Left lobe of liver (tissue), 2 donors: ENCODE results near the gene CAPN11. TPM values are rescaled to one million over a fixed set of nuclear protein-coding genes. Genes with fewer than 3 reads are reported as not detected.
"Not testable (repeated sequence)": the region's sequence is repeated elsewhere in the genome, so short reads cannot be mapped to it uniquely, and the experiment has no call there.

ENCODE experiments used
- ATAC-seq: fragments of 200-7000 bp; cut with Tn5 transposase; one replicate; pipeline ENCODE4 v1.9.1; 2020; ENCODE audit warnings: mild to moderate bottlenecking, moderate library complexity
- DNase-seq: peaks from one replicate; pipeline ENCODE4 v3.0.0-alpha.2; 2020; ENCODE audit warnings: low spot score
- total RNA-seq: library from RNA; stranded (reverse); gene quantifications from one replicate; pipeline ENCODE4 v1.2.1, GENCODE V29; 2021
- donor health status: DM: no; HTN: no; CAD: no; lungs with moderate emphysema.
- donor health status: DM: no; HTN: yes; CAD: no.

CAPN11 gene
- total RNA-seq, 1 donor from 2014 or later = 0.18 TPM

DNA sequence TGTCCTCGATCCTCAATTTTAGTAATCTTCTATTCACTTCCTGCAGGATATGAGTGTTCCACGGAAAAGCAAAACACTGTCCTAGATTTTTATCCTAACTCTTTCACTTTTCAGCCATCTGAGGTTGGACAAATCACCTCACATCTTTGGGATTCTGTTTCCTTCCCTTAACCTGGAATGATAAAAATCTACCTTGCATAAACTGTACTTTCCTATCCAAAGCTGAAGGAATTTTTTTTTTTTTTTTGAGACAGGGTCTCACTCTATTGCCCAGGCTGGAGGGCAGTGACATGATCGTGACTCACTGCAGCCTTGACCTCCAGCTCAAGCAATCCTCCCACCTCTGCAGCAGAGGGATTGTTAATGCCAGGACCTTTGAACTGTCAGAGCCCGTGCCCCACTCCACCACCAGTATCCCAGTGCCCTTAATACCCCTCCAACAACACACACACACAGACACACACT lies 20.5 kb downstream of the CAPN11 start:
- DNase-seq (no peak), ATAC-seq (no peak)

- ATAC-seq = no peak
Measured at GRCh38 chr6:44179648-44180047, 21.0 kb downstream of the CAPN11 start.

DNA sequence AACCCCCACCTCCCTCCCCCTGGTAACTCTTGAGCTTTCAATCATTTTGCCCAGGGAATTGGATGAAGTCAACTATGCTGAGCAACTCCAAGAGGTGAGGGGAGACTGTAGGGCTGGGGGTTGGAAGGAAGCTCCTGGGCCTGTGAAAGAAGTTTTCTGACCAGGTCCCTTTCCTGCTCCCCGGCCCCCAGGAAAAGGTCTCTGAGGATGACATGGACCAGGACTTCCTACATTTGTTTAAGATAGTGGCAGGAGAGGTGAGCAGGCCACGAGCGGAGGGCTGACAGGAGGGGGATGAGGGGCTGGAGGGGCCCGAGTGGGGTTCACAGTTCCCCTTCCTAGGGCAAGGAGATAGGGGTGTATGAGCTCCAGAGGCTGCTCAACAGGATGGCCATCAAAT lies 21.8 kb downstream of the CAPN11 start:
- DNase-seq = no peak
- no peak for ATAC-seq

More at GRCh38 chr6:44179648-44180047, 21.0 kb downstream of the CAPN11 start:
- no peak for DNase-seq

- DNase-seq (no peak), ATAC-seq (no peak)
Measured at GRCh38 chr6:44180886-44181285, 22.3 kb downstream of the CAPN11 start.

DNA sequence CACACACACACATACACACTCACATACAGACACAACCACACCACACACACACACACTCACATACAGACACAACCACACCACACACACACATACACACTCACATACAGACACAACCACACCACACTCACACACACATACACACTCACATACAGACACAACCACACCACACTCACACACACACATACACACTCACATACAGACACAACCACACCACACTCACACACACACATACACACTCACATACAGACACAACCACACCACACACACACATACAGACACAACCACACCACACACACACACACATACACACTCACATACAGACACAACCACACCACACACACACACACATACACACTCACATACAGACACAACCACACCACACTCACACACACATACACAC lies 23.2 kb downstream of the CAPN11 start:
- DNase-seq, ATAC-seq: not testable (repeated sequence)

DNA sequence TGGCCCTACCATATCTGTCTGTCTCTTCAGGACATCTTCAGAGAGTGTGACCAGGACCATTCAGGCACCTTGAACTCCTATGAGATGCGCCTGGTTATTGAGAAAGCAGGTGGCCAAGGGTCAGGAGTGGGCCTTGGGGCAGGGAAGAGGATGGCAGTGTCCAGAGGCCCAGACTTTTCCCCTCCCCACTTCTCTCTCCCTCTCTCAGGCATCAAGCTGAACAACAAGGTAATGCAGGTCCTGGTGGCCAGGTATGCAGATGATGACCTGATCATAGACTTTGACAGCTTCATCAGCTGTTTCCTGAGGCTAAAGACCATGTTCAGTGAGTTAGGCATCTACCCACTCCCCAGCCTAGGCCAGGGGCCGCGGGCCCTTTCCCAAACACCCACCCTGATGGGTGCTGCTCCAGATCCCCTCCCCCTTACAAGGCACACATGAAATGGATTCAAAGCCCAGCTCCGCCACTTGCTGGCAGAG lies 24.3 kb downstream of the CAPN11 start:
- ATAC-seq (no peak), DNase-seq (no peak)

DNA sequence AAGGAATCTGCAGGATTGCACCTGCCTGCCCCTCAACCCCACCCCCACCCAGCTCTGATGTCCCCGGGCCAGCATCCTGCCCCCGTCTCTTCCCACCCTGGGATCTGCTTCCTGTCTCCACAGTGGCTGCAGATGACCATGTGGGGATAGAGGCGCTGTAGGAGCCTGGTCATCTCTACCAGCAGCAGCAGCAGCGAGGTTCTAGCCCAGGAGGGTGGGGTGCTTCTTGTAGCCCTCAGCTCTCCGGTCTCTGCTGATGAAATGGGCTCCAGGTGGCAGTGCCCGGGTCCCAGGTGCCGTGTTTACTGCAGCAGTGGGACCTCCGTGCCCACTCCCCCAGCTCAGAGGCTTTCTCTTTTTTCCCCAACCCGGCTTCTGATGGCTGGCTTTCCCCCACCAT lies 25.2 kb downstream of the CAPN11 start:
- ATAC-seq = no peak
- no peak for DNase-seq

DNA sequence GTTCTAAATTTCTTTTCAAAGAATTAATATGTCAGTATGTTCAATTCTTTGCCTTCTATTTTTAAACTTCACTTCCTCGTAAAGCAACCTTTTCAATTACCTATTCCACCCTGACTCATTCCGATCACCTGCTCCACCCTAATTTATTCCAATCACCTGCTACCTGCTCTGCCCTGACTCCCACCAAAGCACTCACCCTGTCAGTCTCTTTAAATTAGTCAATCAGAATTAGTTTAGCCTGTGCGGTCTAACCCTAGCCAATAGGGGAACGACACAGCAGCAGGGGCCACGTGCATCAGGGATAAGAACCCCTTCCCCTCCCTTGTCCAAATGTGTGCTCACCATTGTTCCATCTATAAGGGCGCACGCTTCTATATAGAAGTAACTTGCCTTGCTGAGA lies 26.7 kb downstream of the CAPN11 start:
- DNase-seq, ATAC-seq: not testable (repeated sequence)

- ATAC-seq (peak; percentile 16), DNase-seq (no peak)
Measured at GRCh38 chr6:44185953-44186634, 27.5 kb downstream of the CAPN11 start.

- DNase-seq (no peak), ATAC-seq (no peak)
Measured at GRCh38 chr6:44186635-44187025, 28.0 kb downstream of the CAPN11 start.

DNA sequence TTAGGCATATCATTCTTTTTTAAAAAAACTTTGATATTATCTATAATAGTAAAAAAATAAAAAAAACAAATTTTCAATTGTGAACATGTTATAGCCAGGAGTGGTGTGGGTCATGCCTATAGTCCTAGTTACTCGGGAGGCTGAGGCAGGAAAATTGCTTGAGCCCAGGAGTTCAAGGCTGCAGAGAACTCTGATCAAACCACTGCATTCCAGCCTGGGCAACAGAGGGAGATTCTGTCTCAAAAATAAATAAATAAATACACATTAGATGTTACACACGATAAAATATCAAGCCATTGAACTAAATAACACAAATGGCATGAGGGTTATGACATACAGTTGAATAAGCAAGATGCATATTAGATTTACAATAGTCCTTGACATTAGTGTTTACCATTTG lies 30.2 kb downstream of the CAPN11 start:
- no peak for DNase-seq
- ATAC-seq = no peak

DNA sequence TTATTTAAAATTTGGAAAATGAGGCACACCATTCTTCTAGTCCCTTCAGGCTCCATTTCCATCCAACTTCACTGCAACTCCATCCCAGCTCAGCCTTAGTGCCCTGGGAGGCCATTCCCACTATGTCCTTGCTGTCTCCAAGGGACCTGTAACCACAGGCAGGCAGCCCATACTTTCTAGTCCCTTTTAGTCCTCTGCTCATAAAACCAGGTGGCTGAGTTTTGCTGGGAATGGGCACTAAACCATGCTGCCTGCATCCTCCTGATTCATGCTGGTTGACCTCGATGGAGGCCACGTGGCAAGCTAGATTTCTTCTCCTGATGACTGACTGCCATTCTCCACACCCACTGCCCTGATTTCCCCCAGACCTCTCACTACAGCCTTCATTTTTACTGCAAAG lies 30.6 kb downstream of the CAPN11 start:
- ATAC-seq = no peak

DNA sequence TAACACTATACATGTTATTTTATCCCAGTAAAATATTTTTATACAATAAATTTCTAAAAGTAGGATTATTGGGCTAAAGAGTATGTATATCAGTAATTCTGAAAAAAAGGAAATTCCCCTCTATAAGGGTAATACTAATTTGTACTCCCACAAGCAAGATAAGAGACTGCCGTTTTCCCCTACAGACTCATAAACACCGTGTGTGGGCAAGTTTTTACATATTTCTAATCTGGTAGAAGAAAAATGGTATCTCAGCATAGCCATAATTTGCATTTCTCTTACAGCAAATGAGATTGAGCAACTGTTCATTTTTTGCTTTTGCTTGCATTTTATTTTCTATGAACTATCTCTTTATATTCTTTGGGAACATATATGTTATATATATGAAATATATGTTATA lies 32.1 kb downstream of the CAPN11 start:
- DNase-seq (no peak), ATAC-seq (no peak)

More for the DNA sequence above, 30.6 kb downstream of the CAPN11 start:
- DNase-seq = no peak

DNA sequence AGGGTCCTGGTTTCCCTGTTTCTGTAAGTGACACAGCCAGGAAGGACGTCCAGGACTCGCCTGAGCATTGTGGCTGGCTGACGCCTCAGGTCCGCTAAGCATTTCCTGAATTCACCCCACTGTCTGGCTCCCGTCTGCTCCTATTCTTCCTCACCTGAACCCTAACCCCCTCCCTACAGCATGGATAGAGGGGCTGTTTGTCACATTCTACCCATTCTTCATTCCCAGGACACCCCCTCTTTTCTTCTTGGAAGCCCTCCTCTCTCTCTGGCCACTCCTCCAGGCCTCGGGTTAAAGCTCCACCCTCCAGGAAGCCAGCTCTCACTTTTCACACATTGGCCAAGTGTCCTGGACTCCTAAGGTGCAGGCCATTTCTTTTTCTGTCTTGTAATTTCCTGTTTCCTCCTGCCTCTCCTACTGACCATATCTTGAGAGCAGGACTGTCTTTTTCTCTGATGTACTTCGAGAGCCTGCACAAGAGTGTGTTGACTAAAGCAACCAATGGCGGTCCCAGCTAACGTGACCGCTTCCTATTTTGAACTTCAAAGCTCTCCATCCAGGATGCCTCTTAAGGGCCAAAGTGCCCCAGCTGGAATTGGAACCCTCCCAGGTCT lies 33.9 kb downstream of the CAPN11 start:
- no peak for DNase-seq
- peak; percentile 49 for ATAC-seq

DNA sequence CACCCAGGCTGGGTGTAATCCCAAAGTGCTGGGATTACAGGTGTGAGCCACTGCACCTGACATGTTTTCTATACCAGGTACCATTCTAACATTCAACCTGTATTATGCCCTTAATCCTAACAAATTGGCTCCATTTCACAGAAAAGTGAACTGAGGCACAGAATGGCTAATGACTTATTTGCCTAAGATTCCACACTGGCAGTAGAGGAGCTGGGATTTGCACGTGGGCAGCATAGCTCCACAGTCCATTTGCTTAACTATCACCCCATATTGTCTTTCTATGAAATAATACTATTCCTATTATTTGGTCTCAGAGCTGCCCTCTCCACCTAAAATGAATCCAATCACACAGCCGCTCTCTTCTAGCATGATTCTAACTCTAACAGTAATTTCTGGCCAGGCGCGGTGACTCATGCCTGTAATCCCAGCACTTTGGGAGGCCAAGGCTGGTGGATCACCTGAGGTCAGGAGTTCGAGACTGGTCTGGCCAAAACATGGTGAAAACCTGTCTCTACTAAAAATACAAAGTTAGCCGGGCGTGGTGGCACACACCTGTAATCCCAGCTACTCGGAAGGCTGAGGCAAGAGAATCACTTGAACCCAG lies 34.8 kb downstream of the CAPN11 start:
- DNase-seq = no peak
- ATAC-seq = no peak

DNA sequence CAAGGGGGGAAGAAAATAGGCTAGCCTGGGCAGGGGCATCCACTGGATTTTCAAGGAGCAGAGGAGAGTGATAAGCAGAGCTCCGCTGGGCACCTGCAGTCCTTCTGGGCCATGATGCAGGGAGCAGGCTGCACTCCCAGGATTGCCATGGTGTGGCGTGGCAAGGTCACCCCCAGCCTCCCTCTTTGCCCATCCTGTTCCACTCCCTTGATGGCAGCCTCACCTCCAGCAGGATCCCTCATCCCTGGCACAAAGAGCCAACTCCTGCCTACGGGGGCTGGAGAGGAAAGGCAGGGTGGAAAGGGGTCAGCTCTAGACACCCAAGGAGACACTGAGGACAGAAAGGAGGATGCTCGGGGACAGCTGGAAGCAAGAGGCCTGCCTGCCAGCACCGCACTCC lies 35.7 kb downstream of the CAPN11 start:
- DNase-seq (no peak), ATAC-seq (no peak)

DNA sequence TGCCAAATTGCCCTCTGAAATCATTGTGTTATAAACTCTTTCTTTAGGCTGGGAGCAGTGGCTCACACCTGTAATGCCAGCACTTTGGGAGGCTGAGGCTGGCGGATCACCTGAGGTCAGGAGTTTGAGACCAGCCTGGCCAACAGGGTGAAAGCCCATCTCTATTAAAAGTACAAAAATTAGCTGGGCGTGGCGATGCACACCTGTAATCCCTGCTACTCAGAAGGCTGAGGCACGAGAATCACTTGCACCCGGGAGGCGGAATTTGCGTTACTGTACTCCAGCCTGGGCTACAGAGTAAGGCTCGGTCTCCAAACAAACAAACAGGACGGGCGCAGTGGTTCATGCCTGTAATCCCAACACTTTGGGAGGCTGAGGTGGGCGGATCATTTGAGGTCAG lies 37.7 kb downstream of the CAPN11 start:
- not testable (repeated sequence) for DNase-seq, ATAC-seq

DNA sequence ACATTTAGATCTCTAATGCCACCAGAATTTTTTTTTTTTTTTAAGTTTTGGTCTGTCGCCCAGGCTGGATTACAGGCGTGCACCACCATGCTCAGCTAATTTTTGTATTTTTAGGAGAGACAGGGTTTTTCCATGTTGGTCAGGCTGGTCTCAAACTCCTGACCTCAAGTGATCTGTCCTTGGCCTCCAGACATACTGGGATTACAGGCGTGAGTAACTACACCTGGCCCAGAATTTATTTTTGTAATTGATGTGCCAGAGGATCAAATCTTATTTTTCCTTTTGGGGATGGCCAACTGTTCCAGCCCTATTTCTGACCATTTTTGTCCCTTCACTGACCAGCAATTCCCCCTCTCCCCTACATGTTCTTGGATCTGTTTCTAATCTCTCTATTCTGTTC lies 40.1 kb downstream of the CAPN11 start:
- DNase-seq (no peak), ATAC-seq (no peak)

DNA sequence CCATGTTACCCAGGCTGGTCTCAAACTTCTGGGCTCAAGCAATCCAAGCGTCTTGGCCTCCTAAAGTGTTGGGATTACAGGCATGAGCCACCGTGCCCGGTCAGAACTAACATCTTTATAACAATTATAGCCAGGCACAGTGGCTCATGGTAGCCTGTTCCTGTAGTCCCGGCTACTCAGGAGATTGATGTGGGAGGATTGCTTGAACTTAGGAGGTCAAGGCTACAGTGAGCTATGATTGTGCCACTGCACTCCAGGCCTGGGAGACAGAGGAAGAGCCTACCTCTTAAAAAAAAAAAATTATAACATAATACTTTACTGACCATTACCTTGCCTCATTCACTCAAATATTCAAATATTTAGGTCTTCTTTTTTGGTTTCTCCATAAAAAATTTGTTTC lies 41.3 kb downstream of the CAPN11 start:
- ATAC-seq (no peak), DNase-seq (no peak)

DNA sequence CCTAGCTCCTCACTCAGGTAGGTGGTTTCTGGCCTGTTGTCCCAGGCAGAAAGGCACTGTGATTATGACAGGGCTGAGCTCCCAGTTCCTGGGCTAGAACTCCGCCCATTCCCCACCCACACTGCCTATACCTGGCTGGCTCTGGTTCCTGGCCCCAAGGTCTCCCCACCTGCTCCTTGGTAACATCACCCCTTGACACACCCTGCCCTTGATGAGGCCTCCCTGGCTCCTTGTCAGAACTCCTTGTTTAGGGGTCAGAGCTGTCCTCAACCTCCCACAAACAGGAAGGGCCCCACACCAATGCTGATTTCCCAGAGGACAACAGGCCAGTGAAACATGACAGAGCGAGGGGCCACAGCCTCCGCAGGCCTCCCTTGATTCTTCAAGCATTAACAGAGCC lies 42.6 kb downstream of the CAPN11 start:
- no peak for ATAC-seq
- DNase-seq = no peak

GRCh38 chr6:44201638-44202303 lies 43.2 kb downstream of the CAPN11 start:
- peak; percentile 13 for ATAC-seq

More at GRCh38 chr6:44201638-44202303, 43.2 kb downstream of the CAPN11 start:
- no peak for DNase-seq
